ENCODE data around the gene DNAJC17.

The DNAJC17 gene

GRCh38 chr15:40831861-40832260 lies 24.6 kb upstream of the DNAJC17 start:
- TF ChIP-seq CTCF (IDR thresholded peaks at IDR 0.05; ENCODE audit: low read depth, low read length, missing control alignments), result no peak
- H3K4me3 ChIP-seq (ENCODE audit: low read depth, low read length), result no peak overlapping the region
- no peak for DNase-seq (ENCODE audit: low read depth)

GRCh38 chr15:40830884-40831283 lies 23.6 kb upstream of the DNAJC17 start:
- TF ChIP-seq CTCF (IDR thresholded peaks at IDR 0.05; ENCODE audit: low read depth, low read length, missing control alignments), result no peak
- no peak for DNase-seq (ENCODE audit: low read depth)
- no peak overlapping the region for H3K4me3 ChIP-seq (ENCODE audit: low read depth, low read length)

- no peak overlapping the region for H3K4me3 ChIP-seq (ENCODE audit: low read depth, low read length)
- TF ChIP-seq CTCF (IDR thresholded peaks at IDR 0.05; ENCODE audit: low read depth, low read length, missing control alignments), result no peak
- no peak for DNase-seq (ENCODE audit: low read depth)
Observed at GRCh38 chr15:40829115-40829514, 21.8 kb upstream of the DNAJC17 start.

- no peak for DNase-seq (ENCODE audit: low read depth)
- no peak within 1 kb of the TSS for H3K4me3 ChIP-seq (ENCODE audit: low read depth, low read length)
- TF ChIP-seq CTCF (IDR thresholded peaks at IDR 0.05; ENCODE audit: low read depth, low read length, missing control alignments), result no peak
Observed at GRCh38 chr15:40828447-40829036, 21.3 kb upstream of the DNAJC17 start, which contains the start of gene PPP1R14D. TSS of gene PPP1R14D (minus strand) at chr15:40828708. CDS start at chr15:40828641, 67 bp downstream.

- no peak for DNase-seq (ENCODE audit: low read depth)
- H3K4me3 ChIP-seq (ENCODE audit: low read depth, low read length), result no peak overlapping the region
- no peak for TF ChIP-seq CTCF (IDR thresholded peaks at IDR 0.05; ENCODE audit: low read depth, low read length, missing control alignments)
Observed at GRCh38 chr15:40826423-40827075, 19.3 kb upstream of the DNAJC17 start.

- DNase-seq (ENCODE audit: low read depth), result no peak
- TF ChIP-seq CTCF (IDR thresholded peaks at IDR 0.05; ENCODE audit: low read depth, low read length, missing control alignments), result no peak
Observed at GRCh38 chr15:40825661-40826422, 18.6 kb upstream of the DNAJC17 start.

More at GRCh38 chr15:40825661-40826422, 18.6 kb upstream of the DNAJC17 start:
- no peak overlapping the region for H3K4me3 ChIP-seq (ENCODE audit: low read depth, low read length)

All from GM12864 (cell line).